GM12873 (cell line): ENCODE measurements around the gene SPTBN4.

ENCODE experiments used
- CTCF ChIP-seq: IDR thresholded peaks from 2 replicates; pipeline ENCODE4 v1.5.1; 2012; ENCODE audit warnings: low read depth, mild to moderate bottlenecking, moderate library complexity, low read length, control low read depth; ENCODE audit not compliant: insufficient read depth; ENCODE audit errors: missing control alignments

SPTBN4 gene

GRCh38 chr19:40585241-40585981 is 118.6 kb downstream of the SPTBN4 start:
- no peak for TF ChIP-seq CTCF

- TF ChIP-seq CTCF = no peak
Measured at GRCh38 chr19:40585982-40586422, 119.2 kb downstream of the SPTBN4 start.

GRCh38 chr19:40586611-40587010 is 119.8 kb downstream of the SPTBN4 start:
- no peak for TF ChIP-seq CTCF

GRCh38 chr19:40588110-40588854 is 121.5 kb downstream of the SPTBN4 start:
- TF ChIP-seq CTCF = no peak

- TF ChIP-seq CTCF = no peak
Measured at GRCh38 chr19:40588926-40589569, 122.2 kb downstream of the SPTBN4 start.

GRCh38 chr19:40589591-40590429 is 123.0 kb downstream of the SPTBN4 start:
- no peak for TF ChIP-seq CTCF
